Measurements from ENCODE around the gene USP20.
A peak's percentile ranks its signal among the peaks of the same experiment; 100 is the strongest.
"Not testable (repeated sequence)": the region's sequence is repeated elsewhere in the genome, so short reads cannot be mapped to it uniquely, and the experiment has no call there.

The USP20 gene

GRCh38 chr9:129835128-129835859 is at the start of gene USP20, which contains the start of gene C9orf78:
Gene USP20 (plus strand): TSS chr9:129835458. CDS start chr9:129852556, 17,098 bp downstream.
Gene C9orf78 (minus strand): TSS chr9:129835275. CDS start chr9:129835221, 54 bp downstream.
- DNase-seq (ENCODE audit: low read depth in 2 of 2): peak; percentile 89 to 93

DNA sequence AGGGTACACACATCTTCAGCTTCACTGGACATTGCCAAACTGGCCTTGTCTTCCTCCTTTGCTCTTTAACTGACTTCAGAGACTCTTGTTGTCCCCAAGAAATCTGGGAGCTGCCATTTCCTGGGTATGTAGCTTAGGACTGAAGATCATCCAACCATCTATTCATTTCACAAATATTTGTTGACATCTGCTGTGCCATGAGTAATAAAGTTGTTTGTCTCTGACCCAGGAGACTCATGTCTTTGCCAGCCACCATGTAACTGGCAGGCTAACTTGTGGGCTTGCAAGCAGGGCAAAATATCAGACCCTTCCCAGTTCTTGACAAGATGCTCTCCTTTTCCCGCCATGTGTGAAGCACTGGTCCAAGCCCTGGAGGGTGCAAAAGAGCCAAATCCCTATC is 49.4 kb upstream of the USP20 start:
- DNase-seq (ENCODE audit: low read depth in 2 of 2): no peak

DNA sequence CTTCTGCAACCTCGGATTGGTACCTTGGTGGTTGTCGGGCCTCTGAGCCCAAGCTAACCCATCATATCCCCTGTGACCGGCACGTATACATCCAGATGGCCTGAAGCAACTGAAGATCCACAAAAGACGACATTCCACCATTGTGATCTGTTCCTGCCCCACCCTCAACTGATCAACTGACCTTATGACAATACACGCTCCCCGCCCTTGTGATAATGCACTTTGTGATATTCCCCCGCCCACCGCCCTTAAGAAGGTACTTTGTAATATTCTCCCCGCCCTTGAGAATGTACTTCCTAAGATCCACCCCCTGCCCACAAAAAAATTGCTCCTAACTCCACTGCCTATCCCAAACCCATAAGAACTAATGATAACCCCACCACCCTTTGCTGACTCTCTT is 48.8 kb upstream of the USP20 start:
- DNase-seq (ENCODE audit: low read depth in 2 of 2): no peak

GRCh38 chr9:129794549-129794948 is 40.7 kb upstream of the USP20 start:
- no peak for DNase-seq (ENCODE audit: low read depth in 2 of 2)

- DNase-seq (ENCODE audit: low read depth in 2 of 2): not testable (repeated sequence)
These were observed 39.2 kb upstream of the USP20 start for GRCh38 chr9:129796029-129796428.

DNA sequence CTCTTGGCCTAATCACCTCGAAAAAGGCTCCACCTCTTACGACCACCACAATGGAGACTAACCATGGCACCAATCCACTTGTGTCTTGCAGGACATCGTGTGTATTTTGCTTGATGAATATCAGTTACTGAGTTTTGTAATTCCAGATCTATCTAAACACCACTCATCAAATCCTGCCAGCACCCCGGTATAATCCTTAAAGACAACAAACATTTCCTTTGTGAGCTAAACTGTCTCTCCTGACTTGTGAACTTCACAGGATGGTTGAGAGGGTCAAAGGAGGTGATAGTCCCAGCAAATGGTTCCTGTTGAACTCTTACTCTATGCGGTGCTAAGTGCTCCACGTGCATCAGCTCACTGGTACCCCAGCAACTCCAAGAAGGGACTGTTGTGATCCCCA is 36.3 kb upstream of the USP20 start:
- DNase-seq (ENCODE audit: low read depth in 2 of 2): no peak

DNA sequence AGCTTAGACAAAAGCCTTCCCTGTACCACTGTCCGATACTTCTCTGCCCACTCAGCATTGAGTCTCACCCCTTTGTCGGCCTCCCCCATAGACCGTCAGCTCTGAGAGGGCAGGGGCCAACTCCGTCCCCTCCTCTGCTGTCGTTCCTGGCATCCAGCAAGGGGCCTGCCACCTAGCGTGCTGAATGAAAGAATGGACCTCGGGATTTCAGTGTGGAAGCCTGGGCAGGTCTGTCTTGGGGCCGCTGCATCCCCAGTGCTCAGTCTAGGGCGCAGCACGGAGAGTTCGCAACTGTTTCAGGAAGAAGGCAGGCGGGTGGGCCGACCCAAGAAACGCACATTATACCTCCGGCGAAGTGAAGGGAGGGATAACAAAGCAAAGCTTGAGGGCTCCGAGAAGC is 33.8 kb upstream of the USP20 start:
- DNase-seq (ENCODE audit: low read depth in 2 of 2): no peak

DNA sequence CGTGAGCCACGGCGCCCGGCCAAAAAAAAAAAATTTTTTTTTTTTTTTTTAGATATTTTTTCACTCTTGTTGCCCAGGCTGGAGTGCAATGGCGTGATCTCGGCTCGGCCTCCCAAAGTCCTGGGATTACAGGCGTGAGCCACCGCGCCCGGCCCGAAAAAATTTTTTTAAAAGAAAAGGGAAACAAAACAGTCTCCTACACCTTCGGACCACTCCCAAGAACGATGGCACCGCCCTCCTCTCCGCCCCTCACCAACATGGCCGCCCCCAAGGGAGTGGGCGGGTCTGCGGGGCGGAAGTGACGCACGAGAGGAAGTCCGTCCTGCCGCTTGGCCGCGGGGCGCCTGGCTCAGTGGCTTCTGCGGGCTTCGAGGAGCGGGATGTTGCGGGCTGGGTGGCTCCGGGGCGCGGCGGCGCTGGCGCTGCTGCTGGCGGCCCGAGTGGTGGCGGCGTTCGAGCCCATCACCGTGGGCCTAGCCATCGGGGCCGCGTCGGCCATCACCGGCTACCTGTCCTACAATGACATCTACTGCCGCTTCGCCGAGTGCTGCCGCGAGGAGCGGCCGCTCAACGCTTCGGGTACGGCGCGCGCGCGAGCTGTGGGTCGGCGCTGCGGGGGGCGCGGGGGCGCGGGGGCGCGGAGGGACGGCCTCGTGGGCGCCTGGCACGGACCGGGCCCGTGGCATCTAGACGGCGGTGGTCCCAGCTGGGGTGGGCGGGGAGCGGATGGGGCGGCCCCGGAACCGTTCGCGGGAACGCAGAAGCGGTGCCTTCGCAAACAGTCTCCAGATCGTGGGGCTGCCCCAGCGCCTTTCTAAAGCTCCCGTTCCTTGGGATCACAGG is 32.2 kb upstream of the USP20 start, which contains the start of gene TOR1B:
Gene TOR1B (plus strand): TSS at position 352 of the 843 bp plus-strand sequence. CDS start 29 bp downstream, at position 381.
- DNase-seq (ENCODE audit: low read depth in 2 of 2): peak; percentile 87 to 90

- DNase-seq (ENCODE audit: low read depth in 2 of 2): no peak
These were observed 31.6 kb upstream of the USP20 start for GRCh38 chr9:129803676-129804060.

GRCh38 chr9:129806061-129806460 is 29.2 kb upstream of the USP20 start:
- DNase-seq (ENCODE audit: low read depth in 2 of 2): no peak

DNA sequence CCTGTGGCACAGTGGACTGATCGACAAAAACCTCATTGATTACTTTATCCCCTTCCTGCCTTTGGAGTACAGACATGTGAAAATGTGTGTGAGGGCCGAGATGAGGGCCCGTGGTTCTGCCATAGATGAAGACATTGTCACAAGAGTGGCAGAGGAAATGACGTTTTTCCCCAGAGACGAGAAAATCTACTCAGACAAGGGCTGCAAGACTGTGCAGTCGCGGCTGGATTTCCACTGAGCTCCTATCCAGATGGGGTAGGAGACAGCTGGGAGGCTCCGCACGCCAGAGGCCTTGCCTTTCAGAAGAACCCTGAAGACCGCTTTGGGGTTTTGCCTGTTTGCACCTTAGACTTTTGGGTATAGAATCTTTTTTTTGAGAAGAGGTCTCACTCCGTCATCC is 25.9 kb upstream of the USP20 start:
- no peak for DNase-seq (ENCODE audit: low read depth in 2 of 2)

GRCh38 chr9:129810116-129810515 is 25.1 kb upstream of the USP20 start:
- no peak for DNase-seq (ENCODE audit: low read depth in 2 of 2)

DNA sequence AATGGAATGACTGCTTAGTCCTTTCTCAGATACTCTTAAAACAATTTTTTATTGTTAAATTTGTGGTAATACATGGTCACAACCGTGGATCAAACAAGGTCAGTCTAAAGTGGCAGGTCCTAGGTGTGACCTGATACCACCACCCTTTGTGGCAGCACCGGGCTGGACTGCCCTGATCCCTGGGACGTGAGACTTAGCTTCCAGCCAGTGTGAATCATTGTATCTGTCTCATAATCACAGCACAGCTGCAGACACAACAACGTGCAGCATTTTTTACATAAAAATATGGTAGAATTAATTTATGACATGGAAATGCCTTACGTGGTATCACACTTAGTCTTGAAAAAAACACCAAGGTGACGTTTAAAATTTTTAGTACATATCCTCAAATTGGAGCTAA is 24.5 kb upstream of the USP20 start:
- no peak for DNase-seq (ENCODE audit: low read depth in 2 of 2)

GRCh38 chr9:129811967-129812363 is 23.3 kb upstream of the USP20 start:
- no peak for DNase-seq (ENCODE audit: low read depth in 2 of 2)

DNA sequence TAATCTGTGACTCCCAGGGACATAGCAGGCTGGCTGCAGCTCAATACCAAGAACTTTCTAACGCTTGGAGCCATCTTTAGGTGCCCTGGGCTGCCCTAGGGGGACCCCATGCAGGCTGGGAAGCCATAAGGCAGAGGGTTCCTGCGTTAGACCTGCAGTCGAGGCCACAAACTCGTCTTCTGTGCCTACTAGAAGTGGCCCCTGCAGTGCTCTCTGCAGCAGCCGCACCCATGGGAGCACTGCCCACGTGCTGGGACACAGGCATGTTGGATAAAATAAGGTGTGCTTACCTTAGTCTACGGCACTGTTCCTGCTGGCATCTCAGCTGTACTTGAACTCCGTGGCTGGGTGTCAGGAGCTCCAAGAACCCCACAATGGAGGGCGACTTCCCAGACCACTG is 22.9 kb upstream of the USP20 start:
- no peak for DNase-seq (ENCODE audit: low read depth in 2 of 2)

- no peak for DNase-seq (ENCODE audit: low read depth in 2 of 2)
These were observed 21.6 kb upstream of the USP20 start for GRCh38 chr9:129813661-129814060.

DNA sequence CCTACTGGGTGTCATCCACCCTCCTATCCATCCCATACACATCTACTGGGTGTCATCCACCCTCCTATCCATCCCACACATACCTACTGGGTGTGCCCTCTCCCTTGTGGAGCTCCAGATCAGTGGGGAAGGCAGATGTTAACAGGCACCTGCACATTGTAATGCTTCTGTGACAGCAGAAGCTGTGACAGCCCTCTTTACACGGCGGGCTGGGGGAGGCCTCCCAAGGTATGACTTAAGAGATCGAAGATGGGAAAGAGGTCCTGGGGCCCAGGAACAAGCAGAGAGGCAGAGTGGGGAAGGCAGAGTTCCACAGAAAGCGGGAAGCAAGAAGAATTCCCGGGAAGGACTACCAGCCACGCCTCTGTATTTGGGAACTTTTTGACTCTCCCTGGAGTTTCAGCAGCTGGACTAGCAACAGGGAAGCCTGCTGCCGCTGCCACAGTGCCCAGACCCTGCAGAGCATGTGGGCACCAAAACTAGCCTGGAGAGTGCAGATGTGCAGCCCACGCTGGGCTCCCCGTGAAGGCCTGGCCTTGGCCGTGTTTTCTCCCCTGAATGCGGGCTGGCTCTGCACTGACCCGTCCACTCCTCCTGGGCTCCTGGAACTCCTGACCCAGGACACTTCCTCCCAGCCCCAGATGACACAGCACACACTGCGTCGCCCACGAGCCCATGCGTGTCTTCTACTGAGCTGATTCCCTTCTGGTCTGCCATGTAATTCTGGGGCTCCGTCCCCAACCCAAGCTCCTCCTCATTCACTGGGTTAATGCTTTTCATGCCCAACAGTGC is 20.6 kb upstream of the USP20 start:
- DNase-seq (ENCODE audit: low read depth in 2 of 2): no peak

GRCh38 chr9:129815278-129815677 is 20.0 kb upstream of the USP20 start:
- no peak for DNase-seq (ENCODE audit: low read depth in 2 of 2)

- no peak for DNase-seq (ENCODE audit: low read depth in 2 of 2)
These were observed 18.5 kb upstream of the USP20 start for GRCh38 chr9:129816501-129817435.

- DNase-seq (ENCODE audit: low read depth in 2 of 2): no peak
These were observed 12.2 kb upstream of the USP20 start for GRCh38 chr9:129822898-129823541.

Measured in stimulated activated CD8-positive, alpha-beta memory T cell treated with anti-CD3 and anti-CD28 coated beads, Interleukin-15, amount 100 ng/mL, for 4 hours (primary cell).